SK-N-SH treated with all-trans-retinoic acid at 6 μM for 48 hours (cell line): ENCODE data around the gene FOSL1.

Experiments used
- ATAC-seq: fragments of 200-7000 bp; cut with Tn5 transposase; 3 replicates; pipeline ENCODE4 v1.9.1; 2020; ENCODE audit warnings: mild to moderate bottlenecking, moderate library complexity
- ARNTL ChIP-seq: fragments of 450-650 bp; formaldehyde crosslinking; IDR thresholded peaks from 2 replicates; pipeline ENCODE4 v1.5.0; 2020; ENCODE audit warnings: low read depth, mild to moderate bottlenecking, moderate library complexity, borderline replicate concordance
- CREB5 ChIP-seq: fragments of 250-450 bp; sonication (Bioruptor Pico); IDR thresholded peaks from 2 replicates; pipeline ENCODE4 v1.5.1; 2020; ENCODE audit warnings: low read depth, mild to moderate bottlenecking, moderate library complexity
- CSDC2 ChIP-seq: fragments of 250-450 bp; sonication (Bioruptor Pico); IDR thresholded peaks from 2 replicates; pipeline ENCODE4 v1.5.0; 2020; ENCODE audit warnings: mild to moderate bottlenecking, moderate library complexity
- CSRNP3 ChIP-seq: fragments of 250-450 bp; sonication (Bioruptor Pico); IDR thresholded peaks from 2 replicates; pipeline ENCODE4 v1.5.1; 2021; ENCODE audit warnings: mild to moderate bottlenecking, moderate library complexity
- ESRRG ChIP-seq: fragments of 250-450 bp; sonication (Bioruptor Pico); IDR thresholded peaks from 2 replicates; pipeline ENCODE4 v1.6.1; 2021; ENCODE audit warnings: mild to moderate bottlenecking
- GLIS3 ChIP-seq: fragments of 250-450 bp; sonication (Bioruptor Pico); IDR thresholded peaks from 2 replicates; pipeline ENCODE4 v1.5.0; 2020; ENCODE audit warnings: mild to moderate bottlenecking, moderate library complexity
- ISL1 ChIP-seq: fragments of 250-450 bp; sonication (Bioruptor Pico); IDR thresholded peaks from 2 replicates; pipeline ENCODE4 v2.1.2; 2022; ENCODE audit warnings: mild to moderate bottlenecking, moderate library complexity
- OSR1 ChIP-seq: fragments of 250-450 bp; sonication (Bioruptor Pico); IDR thresholded peaks from 2 replicates; pipeline ENCODE4 v1.8.0; 2022; ENCODE audit warnings: moderate library complexity, mild to moderate bottlenecking, inconsistent platforms
- PATZ1 ChIP-seq: fragments of 250-450 bp; sonication (Bioruptor Pico); IDR thresholded peaks from 2 replicates; pipeline ENCODE4 v1.8.0; 2020; ENCODE audit warnings: mild to moderate bottlenecking, moderate library complexity, borderline replicate concordance
- POU6F1 ChIP-seq: fragments of 250-450 bp; sonication (Bioruptor Pico); IDR thresholded peaks from 2 replicates; pipeline ENCODE4 v1.8.0; 2021; ENCODE audit warnings: low read depth, mild to moderate bottlenecking, moderate library complexity, borderline replicate concordance
- RARB ChIP-seq: fragments of 250-450 bp; sonication (Bioruptor Pico); IDR thresholded peaks from 2 replicates; pipeline ENCODE4 v1.8.0; 2021; ENCODE audit warnings: mild to moderate bottlenecking, moderate library complexity
- SNAI2 ChIP-seq: fragments of 250-450 bp; sonication (Bioruptor Pico); IDR thresholded peaks from 2 replicates; pipeline ENCODE4 v1.5.0; 2020; ENCODE audit warnings: mild to moderate bottlenecking, moderate library complexity
- TOX ChIP-seq: fragments of 250-450 bp; sonication (Bioruptor Pico); IDR thresholded peaks from 2 replicates; pipeline ENCODE4 v1.8.0; 2021; ENCODE audit warnings: mild to moderate bottlenecking, moderate library complexity, borderline replicate concordance
- TSHZ2 ChIP-seq: fragments of 250-450 bp; sonication (Bioruptor Pico); IDR thresholded peaks from 2 replicates; pipeline ENCODE4 v1.5.0; 2020; ENCODE audit warnings: mild to moderate bottlenecking, moderate library complexity
- ZC3H10 ChIP-seq: fragments of 250-450 bp; sonication (Bioruptor Pico); IDR thresholded peaks from 2 replicates; pipeline ENCODE4 v1.5.1; 2021; ENCODE audit warnings: mild to moderate bottlenecking, moderate library complexity
- ZFP3 ChIP-seq: fragments of 250-450 bp; sonication (Bioruptor Pico); IDR thresholded peaks from 2 replicates; pipeline ENCODE4 v1.5.0; 2020; ENCODE audit warnings: mild to moderate bottlenecking, moderate library complexity
- ZFP30 ChIP-seq: fragments of 450-650 bp; formaldehyde crosslinking; IDR thresholded peaks from 2 replicates; pipeline ENCODE4 v1.5.0; 2022; ENCODE audit warnings: mild to moderate bottlenecking, moderate library complexity
- ZNF565 ChIP-seq: fragments of 450-650 bp; formaldehyde crosslinking; conservative IDR thresholded peaks from 2 replicates; pipeline ENCODE4 v1.5.0; 2020; ENCODE audit warnings: low read depth, mild to moderate bottlenecking, moderate library complexity
- ZNF70 ChIP-seq: fragments of 450-650 bp; formaldehyde crosslinking; IDR thresholded peaks from 2 replicates; pipeline ENCODE4 v1.5.0; 2020; ENCODE audit warnings: mild to moderate bottlenecking, moderate library complexity
- ZNF8 ChIP-seq: fragments of 450-650 bp; formaldehyde crosslinking; IDR thresholded peaks from 2 replicates; pipeline ENCODE4 v1.5.0; 2020; ENCODE audit warnings: mild to moderate bottlenecking, moderate library complexity

Gene FOSL1

GRCh38 chr11:65858681-65859087, 41.5 kb downstream of the FOSL1 start:
- no peak for ATAC-seq
- TF ChIP-seq GLIS3 (no peak), ZFP3 (CRISPR knock-in tag) (no peak), ZNF565 (CRISPR knock-in tag) (no peak), CSDC2 (no peak), ISL1 (CRISPR knock-in tag) (no peak), ESRRG (no peak), ARNTL (CRISPR knock-in tag) (no peak), POU6F1 (CRISPR knock-in tag) (no peak), CREB5 (CRISPR knock-in tag) (no peak), ZFP30 (CRISPR knock-in tag) (no peak), ZC3H10 (no peak), TSHZ2 (CRISPR knock-in tag) (no peak), RARB (no peak), OSR1 (CRISPR knock-in tag) (no peak), SNAI2 (CRISPR knock-in tag) (no peak), CSRNP3 (CRISPR knock-in tag) (no peak)

- ATAC-seq: peak; percentile 72
- no peak for TF ChIP-seq TSHZ2 (CRISPR knock-in tag)
- TF ChIP-seq CSDC2: no peak
- no peak for TF ChIP-seq ISL1 (CRISPR knock-in tag)
- TF ChIP-seq RARB: no peak
- TF ChIP-seq ZNF8: no peak
- TF ChIP-seq SNAI2 (CRISPR knock-in tag): no peak
- peak; percentile 65; the same call in 1 of the 2 replicates for TF ChIP-seq ZNF70 (CRISPR knock-in tag)
- no peak for TF ChIP-seq TOX (CRISPR knock-in tag)
- TF ChIP-seq ESRRG: 0 out of 2 replicates have a peak, but pooled peaks have one; percentile 43
- TF ChIP-seq CREB5 (CRISPR knock-in tag): no peak
- TF ChIP-seq PATZ1 (CRISPR knock-in tag): no peak
- TF ChIP-seq, all 23 proteins: peak for 2
These were observed 42.1 kb downstream of the FOSL1 start, which contains the start of gene CFL1 for GRCh38 chr11:65857853-65858680. TSS of gene CFL1 (minus strand) at chr11:65858180. CDS start at chr11:65858099, 81 bp downstream.
